DMS79 treated with DMSO at 0.1 percent for 48 hours (cell line): Measurements from ENCODE around the gene FBXL17.
"Not testable (repeated sequence)": the region's sequence is repeated elsewhere in the genome, so short reads cannot be mapped to it uniquely, and the experiment has no call there.

ENCODE experiments used
- DNase-seq: peaks from one replicate; lab custom pipeline; 2025; lab: John Stamatoyannopoulos, UW

The FBXL17 gene

GRCh38 chr5:108381954-108382783 lies at the start of gene FBXL17:
Gene FBXL17 (minus strand): TSS chr5:108382098.
- peak; percentile 78 for DNase-seq

GRCh38 chr5:108430931-108431608 lies 49.2 kb upstream of the FBXL17 start:
- no peak for DNase-seq

- no peak for DNase-seq
These were observed 39.8 kb upstream of the FBXL17 start for GRCh38 chr5:108421713-108422112.

GRCh38 chr5:108420755-108421154 lies 38.9 kb upstream of the FBXL17 start:
- DNase-seq: no peak

- no peak for DNase-seq
These were observed 38.3 kb upstream of the FBXL17 start for GRCh38 chr5:108420158-108420557.

- no peak for DNase-seq
These were observed 36.3 kb upstream of the FBXL17 start for GRCh38 chr5:108418197-108418596.

- no peak for DNase-seq
These were observed 35.3 kb upstream of the FBXL17 start for GRCh38 chr5:108417166-108417670.

GRCh38 chr5:108415726-108416125 lies 33.8 kb upstream of the FBXL17 start:
- no peak for DNase-seq

GRCh38 chr5:108409786-108410185 lies 27.9 kb upstream of the FBXL17 start:
- no peak for DNase-seq

- not testable (repeated sequence) for DNase-seq
These were observed 23.3 kb upstream of the FBXL17 start for GRCh38 chr5:108405201-108405600.

- DNase-seq: no peak
These were observed 17.1 kb upstream of the FBXL17 start for GRCh38 chr5:108398964-108399363.

- DNase-seq: not testable (repeated sequence)
These were observed 14.9 kb upstream of the FBXL17 start for GRCh38 chr5:108396837-108397236.

- DNase-seq: no peak
These were observed 5.9 kb upstream of the FBXL17 start for GRCh38 chr5:108387758-108388157.

- DNase-seq: no peak
These were observed 4.6 kb upstream of the FBXL17 start for GRCh38 chr5:108386345-108387061.

GRCh38 chr5:108384741-108385140 lies 2.8 kb upstream of the FBXL17 start:
- no peak for DNase-seq

GRCh38 chr5:108382784-108383330 lies 959 bp upstream of the FBXL17 start:
- DNase-seq: peak; percentile 40

GRCh38 chr5:108381350-108381953 lies 446 bp downstream of the FBXL17 start:
- DNase-seq: peak; percentile 22

GRCh38 chr5:108380531-108381349 lies 1.2 kb downstream of the FBXL17 start:
- peak; percentile 36 for DNase-seq

- no peak for DNase-seq
These were observed 2.0 kb downstream of the FBXL17 start for GRCh38 chr5:108379722-108380530.

GRCh38 chr5:108375768-108376167 lies 6.1 kb downstream of the FBXL17 start:
- no peak for DNase-seq
